ENCODE data around the gene TESK1.
"Not testable (repeated sequence)": the region's sequence is repeated elsewhere in the genome, so short reads cannot be mapped to it uniquely, and the experiment has no call there.

Gene TESK1

DNA sequence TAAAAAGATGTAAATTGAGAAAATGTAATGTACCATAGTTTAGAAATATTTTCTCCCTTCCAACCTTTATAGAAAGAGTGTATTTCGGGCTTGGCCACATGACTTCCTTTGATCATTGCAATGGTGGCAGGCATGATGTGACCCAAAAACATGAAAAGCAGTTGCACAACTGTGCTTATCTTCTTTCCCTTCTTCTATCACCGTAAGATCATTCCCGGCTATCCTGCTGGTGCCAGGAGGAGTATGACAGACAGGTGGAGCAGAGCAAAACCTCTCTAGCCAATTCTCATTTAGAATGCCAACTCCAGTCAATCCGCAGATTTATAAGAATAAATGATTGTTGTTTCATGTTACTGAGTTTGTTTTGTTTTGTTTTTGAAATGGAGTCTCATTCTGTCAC is 10.6 kb upstream of the TESK1 start:
- no peak for TF ChIP-seq GABPA (IDR thresholded peaks at IDR 0.05; ENCODE audit: low read depth)
- TF ChIP-seq POLR2AphosphoS5 (IDR thresholded peaks at IDR 0.05; ENCODE audit: low read depth), result no peak
- TF ChIP-seq, protein P1, sequence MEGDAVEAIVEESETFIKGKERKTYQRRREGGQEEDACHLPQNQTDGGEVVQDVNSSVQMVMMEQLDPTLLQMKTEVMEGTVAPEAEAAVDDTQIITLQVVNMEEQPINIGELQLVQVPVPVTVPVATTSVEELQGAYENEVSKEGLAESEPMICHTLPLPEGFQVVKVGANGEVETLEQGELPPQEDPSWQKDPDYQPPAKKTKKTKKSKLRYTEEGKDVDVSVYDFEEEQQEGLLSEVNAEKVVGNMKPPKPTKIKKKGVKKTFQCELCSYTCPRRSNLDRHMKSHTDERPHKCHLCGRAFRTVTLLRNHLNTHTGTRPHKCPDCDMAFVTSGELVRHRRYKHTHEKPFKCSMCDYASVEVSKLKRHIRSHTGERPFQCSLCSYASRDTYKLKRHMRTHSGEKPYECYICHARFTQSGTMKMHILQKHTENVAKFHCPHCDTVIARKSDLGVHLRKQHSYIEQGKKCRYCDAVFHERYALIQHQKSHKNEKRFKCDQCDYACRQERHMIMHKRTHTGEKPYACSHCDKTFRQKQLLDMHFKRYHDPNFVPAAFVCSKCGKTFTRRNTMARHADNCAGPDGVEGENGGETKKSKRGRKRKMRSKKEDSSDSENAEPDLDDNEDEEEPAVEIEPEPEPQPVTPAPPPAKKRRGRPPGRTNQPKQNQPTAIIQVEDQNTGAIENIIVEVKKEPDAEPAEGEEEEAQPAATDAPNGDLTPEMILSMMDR (IDR thresholded peaks at IDR 0.05; ENCODE audit: insufficient read depth, low read length), result no peak
- TF ChIP-seq, protein P2, sequence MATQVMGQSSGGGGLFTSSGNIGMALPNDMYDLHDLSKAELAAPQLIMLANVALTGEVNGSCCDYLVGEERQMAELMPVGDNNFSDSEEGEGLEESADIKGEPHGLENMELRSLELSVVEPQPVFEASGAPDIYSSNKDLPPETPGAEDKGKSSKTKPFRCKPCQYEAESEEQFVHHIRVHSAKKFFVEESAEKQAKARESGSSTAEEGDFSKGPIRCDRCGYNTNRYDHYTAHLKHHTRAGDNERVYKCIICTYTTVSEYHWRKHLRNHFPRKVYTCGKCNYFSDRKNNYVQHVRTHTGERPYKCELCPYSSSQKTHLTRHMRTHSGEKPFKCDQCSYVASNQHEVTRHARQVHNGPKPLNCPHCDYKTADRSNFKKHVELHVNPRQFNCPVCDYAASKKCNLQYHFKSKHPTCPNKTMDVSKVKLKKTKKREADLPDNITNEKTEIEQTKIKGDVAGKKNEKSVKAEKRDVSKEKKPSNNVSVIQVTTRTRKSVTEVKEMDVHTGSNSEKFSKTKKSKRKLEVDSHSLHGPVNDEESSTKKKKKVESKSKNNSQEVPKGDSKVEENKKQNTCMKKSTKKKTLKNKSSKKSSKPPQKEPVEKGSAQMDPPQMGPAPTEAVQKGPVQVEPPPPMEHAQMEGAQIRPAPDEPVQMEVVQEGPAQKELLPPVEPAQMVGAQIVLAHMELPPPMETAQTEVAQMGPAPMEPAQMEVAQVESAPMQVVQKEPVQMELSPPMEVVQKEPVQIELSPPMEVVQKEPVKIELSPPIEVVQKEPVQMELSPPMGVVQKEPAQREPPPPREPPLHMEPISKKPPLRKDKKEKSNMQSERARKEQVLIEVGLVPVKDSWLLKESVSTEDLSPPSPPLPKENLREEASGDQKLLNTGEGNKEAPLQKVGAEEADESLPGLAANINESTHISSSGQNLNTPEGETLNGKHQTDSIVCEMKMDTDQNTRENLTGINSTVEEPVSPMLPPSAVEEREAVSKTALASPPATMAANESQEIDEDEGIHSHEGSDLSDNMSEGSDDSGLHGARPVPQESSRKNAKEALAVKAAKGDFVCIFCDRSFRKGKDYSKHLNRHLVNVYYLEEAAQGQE (IDR thresholded peaks at IDR 0.05; ENCODE audit: insufficient replicate concordance, low read depth), result no peak
- no peak for TF ChIP-seq SPI1 (IDR thresholded peaks at IDR 0.05; ENCODE audit: borderline replicate concordance, low read depth)
- Histone ChIP-seq H3K27ac (replicated peaks) (no peak overlapping the region), H3K27me3 (ENCODE audit: insufficient read depth, poor library complexity, severe bottlenecking) (no peaks in the 10 kb centered on the region), H3K4me3 (replicated peaks; ENCODE audit: insufficient read depth, low read length) (no peak overlapping the region)
- DNase-seq (ENCODE audit: low read depth in 1 of 2, low spot score in 1 of 2), result no peak

DNA sequence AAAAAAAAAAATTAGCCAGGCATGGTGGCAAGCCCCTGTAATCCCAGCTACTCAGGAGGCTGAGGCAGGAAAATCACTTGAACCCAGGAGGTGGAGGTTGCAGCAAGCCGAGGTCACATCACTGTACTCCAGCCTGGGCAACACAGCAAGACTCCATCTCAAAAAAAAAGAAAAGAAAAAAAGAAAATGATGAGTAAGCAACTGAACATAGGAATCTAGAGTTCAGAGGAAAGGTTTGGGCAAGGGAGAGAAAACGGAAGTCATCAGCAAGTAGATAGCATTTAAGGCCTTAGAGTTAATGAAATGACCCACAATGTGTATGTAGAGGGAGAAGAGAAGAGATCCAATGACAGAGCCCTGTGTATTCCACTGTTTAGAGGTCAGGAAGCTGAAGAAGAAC is 8.2 kb upstream of the TESK1 start:
- DNase-seq (ENCODE audit: low read depth in 1 of 2, low spot score in 1 of 2), result not testable (repeated sequence)

DNA sequence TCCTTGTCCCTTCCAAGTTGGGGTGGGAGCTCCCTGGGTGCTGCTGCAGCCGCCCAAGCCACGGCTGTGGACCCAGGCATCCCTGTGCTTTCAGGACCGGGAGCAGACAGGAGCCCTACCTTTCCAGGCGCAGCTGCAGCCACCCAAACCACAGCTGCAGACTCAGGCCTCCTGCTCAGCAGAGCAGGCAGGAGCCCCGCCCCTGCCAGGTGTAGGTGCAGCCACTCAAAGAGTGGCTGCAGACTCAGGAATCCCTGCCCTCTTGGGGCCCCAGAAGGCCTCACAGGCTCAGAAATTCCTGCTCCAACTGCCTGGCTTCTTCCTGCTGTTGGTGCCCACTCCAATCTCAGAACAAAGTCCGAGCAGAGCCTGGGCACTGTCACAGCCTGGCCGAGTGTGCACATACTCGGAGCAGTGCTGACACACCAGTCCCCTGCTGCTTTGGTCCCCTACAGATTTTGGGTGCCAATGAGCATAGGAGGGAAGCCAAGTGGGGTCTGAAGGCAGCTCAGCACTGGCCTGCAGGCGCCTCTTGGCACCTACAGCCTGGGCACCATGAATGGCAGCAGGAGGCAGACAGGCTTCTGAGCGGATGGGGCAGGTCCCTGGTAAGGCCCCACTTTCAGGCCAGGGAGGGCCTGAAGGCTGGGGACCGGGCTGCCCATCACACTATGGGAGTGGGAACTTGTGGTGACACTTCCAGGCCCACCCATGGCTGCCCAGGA is 6.0 kb upstream of the TESK1 start:
- no peak for DNase-seq (ENCODE audit: low read depth in 1 of 2, low spot score in 1 of 2)
- H3K27me3 ChIP-seq (ENCODE audit: insufficient read depth, poor library complexity, severe bottlenecking), result no peaks in the 10 kb centered on the region
- no peak overlapping the region for H3K27ac ChIP-seq (replicated peaks)
- no peak overlapping the region for H3K4me3 ChIP-seq (replicated peaks; ENCODE audit: insufficient read depth, low read length)
- TF ChIP-seq, protein P2 (IDR thresholded peaks at IDR 0.05; ENCODE audit: insufficient replicate concordance, low read depth), result no peak
- TF ChIP-seq POLR2AphosphoS5 (IDR thresholded peaks at IDR 0.05; ENCODE audit: low read depth) (no peak), SPI1 (IDR thresholded peaks at IDR 0.05; ENCODE audit: borderline replicate concordance, low read depth) (no peak), GABPA (IDR thresholded peaks at IDR 0.05; ENCODE audit: low read depth) (no peak)
- TF ChIP-seq, protein P1 (IDR thresholded peaks at IDR 0.05; ENCODE audit: insufficient read depth, low read length), result no peak

More for the DNA sequence above, 8.2 kb upstream of the TESK1 start:
- H3K27me3 ChIP-seq (ENCODE audit: insufficient read depth, poor library complexity, severe bottlenecking); H3K4me3 ChIP-seq (replicated peaks; ENCODE audit: insufficient read depth, low read length); H3K27ac ChIP-seq (replicated peaks): not testable (repeated sequence)

DNA sequence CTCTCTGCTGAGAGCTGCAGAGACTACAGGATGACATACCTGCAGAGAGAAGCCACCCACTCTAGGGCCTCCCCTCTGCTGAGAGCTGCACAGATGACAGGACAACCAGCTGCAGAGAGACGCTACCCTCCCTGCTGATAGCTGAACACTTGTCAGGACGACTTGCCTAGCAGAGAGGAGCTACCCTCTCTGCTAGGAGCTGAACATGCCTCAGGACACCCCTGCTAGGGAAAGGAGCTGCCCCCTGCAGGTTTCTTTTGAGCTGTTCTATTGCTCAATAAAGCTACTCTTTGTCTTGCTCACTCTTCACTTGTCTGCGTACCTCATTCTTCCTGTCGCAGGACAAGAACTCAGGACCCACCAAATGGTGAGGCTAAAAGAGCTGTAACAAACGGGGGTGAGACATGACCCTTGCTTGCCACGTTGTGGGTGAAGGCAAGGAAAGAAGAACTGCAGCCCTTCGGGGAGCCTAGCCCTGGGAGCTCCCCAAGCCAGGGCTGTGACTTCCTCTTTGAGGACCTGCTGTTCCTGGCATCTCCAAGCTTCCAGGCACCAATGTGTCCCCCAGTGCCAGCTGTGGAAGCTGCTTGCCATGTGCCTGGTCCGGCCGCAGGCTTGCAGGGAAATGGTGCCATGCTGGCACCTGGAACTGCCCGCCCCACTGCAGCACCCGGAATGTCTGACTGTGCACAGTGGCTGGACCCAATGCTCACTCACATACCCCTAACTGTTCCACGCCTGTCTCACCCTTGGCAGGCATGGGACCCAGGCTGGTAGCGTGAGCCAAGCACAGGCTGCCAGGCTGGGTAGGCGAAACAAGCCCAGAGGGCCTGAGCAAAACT is 5.1 kb upstream of the TESK1 start:
- TF ChIP-seq, protein P2 (IDR thresholded peaks at IDR 0.05; ENCODE audit: insufficient replicate concordance, low read depth), result no peak
- TF ChIP-seq SPI1 (IDR thresholded peaks at IDR 0.05; ENCODE audit: borderline replicate concordance, low read depth), result peak; percentile 91
- DNase-seq (ENCODE audit: low read depth in 1 of 2, low spot score in 1 of 2), result peak in 1 of 2 experiments; percentile 57
- no peaks in the 10 kb centered on the region for H3K27me3 ChIP-seq (ENCODE audit: insufficient read depth, poor library complexity, severe bottlenecking)
- H3K27ac ChIP-seq (replicated peaks), result no peak overlapping the region
- H3K4me3 ChIP-seq (replicated peaks; ENCODE audit: insufficient read depth, low read length), result no peak overlapping the region
